Measurements from ENCODE around the gene PLCG1.

PLCG1 gene

DNA sequence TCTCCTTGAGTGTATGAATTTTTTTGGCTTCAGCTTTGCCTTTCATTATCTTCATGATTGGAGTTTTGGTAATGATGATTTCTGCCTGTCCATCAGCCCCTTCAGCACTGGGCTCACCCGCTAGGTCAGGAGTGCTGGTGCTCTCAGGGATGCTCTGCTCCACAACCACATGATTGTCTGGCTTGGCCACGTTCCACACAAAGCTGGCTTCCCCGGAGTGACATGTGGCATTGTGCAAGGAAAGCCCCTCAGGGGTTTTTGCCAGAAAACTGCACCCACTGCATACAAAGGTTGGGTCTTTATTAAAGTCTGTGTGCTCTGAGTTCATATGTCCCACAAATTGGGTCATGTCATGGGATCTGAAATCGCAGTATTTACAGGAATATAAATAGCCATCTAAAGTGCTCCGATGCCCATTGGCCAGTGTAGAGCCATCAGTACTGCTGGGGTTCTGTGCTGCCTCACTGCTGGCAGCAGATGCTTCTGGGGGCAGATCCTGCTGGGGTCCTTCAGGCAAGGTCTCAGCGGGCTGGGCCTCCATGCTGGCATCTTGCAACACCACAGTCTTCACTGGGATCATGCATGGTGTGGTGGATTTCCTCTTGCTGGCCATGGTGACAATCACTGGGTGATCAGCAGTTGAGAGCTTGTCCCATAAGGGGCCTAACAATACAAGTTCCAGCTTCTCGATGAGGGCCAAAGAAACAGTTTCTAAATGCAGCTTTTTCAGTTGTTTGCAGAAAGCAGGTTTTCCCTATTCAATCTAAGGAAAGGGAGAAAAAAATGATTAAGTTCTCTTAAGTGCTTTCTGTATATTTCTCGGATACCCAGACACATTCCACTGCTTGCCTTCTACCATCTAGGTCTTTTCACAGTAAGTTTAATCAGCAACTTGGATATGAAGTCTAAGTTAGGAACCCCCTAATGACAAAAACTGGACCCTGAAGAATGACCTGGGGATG, 67.2 kb downstream of the PLCG1 start:
- DNase-seq (ENCODE audit: low read depth, low spot score), result no peak

GRCh38 chr20:41205313-41205712, 68.0 kb downstream of the PLCG1 start:
- no peak for DNase-seq (ENCODE audit: low read depth, low spot score)

DNA sequence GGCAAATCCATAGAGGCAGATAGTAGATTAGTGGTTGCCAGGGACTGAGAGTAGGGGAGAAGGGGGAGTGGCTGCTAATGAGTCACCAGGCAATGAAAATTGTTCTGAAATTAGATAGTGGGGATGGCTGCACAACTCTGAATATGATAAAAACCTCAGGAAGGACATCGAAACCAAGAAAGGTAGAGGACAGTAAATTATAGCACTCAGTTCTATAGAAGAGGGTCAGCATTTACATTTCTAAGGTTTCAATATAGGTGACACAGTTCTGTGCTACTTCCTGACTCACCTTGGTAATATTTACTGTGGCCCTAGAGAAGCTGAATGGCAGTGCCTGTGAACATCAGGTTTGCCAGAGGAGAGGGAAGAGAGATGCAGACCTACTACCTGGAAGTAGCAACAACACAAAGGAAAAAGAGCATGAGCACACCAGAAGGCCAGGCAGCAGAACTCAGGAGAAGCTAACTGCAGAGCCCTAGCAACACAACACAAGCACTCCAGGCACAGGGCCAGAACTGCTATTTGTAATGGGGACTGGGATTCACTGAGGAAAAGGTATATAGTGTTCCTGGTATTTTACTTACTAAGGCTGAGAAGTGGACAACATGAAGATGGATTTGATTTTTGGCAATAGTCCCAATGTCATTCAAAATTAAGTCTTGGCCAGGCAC, 75.9 kb downstream of the PLCG1 start:
- no peak for DNase-seq (ENCODE audit: low read depth, low spot score)

- DNase-seq (ENCODE audit: low read depth, low spot score), result no peak
Measured at GRCh38 chr20:41214202-41214601, 76.9 kb downstream of the PLCG1 start.

- DNase-seq (ENCODE audit: low read depth, low spot score), result no peak
Measured at GRCh38 chr20:41214666-41215065, 77.3 kb downstream of the PLCG1 start.

- DNase-seq (ENCODE audit: low read depth, low spot score), result no peak
Measured at GRCh38 chr20:41217422-41217821, 80.1 kb downstream of the PLCG1 start.

GRCh38 chr20:41218466-41218865, 81.1 kb downstream of the PLCG1 start:
- no peak for DNase-seq (ENCODE audit: low read depth, low spot score)

GRCh38 chr20:41219824-41220223, 82.5 kb downstream of the PLCG1 start:
- DNase-seq (ENCODE audit: low read depth, low spot score), result no peak

DNA sequence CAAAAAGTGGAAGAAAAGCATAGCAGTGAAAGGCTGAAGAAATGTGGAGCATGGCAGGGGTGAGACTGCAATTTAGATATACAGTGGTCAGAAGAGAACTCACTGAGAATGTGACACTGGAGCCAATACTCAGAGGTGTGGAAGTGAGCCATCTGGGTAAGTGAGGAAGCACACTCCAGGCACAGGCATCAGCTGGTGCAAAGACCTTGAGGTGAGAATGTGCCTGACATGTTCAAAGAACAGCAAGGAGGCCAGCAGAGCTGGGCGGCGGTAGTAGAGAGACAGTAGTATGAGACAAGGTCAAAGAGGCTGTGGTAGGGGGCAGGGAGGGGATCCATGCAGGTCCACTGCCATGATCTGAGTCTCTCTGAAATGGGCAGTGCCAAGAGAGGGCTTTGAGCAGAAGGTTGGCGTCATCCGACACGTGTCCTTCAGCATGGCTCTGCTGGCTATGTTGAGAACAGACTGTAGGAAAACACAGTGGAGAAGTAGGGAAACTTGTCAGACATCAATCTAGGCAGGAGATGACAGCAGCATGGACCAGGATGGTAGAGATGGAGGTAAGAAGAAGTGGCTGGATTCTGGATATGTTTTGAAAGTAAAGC, 84.4 kb downstream of the PLCG1 start:
- no peak for DNase-seq (ENCODE audit: low read depth, low spot score)

- no peak for DNase-seq (ENCODE audit: low read depth, low spot score)
Measured at GRCh38 chr20:41222296-41222695, 85.0 kb downstream of the PLCG1 start.

DNA sequence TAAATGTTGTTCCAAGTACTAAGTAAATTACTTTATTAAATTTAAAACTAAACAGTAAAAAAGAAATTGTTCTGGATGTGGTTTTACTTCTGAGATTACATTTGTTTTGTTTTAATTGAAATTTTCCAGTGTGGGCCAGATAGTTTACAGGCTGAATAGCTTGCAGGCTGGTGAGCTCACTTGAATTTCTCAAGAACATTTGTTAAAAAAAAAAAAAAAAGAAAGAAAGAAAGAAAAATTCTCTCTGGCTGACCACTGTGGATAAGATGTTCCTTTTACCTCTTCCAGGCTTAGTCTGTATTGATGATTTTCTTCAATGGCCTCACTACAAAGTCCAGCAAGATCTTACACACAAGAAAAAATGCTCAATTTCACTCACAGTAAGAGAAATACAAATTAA, 85.4 kb downstream of the PLCG1 start:
- no peak for DNase-seq (ENCODE audit: low read depth, low spot score)

DNA sequence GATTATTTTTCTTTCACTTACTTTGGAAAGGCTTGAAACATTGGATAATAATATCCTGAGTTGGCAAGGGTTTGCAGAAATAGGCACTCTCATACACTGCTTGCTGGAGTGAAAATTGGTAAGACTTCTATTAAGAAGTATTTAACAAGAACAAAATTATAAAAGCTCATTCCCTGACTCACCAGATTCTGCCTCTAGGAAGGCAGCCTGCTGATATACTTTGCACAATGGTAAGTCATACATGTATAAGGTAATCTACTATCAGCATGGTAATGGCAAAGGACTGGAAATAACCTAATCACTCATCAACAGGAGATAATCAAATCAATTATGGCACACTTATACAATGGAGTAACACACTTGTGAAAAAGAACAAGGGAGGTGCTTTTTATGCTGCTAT, 85.8 kb downstream of the PLCG1 start:
- no peak for DNase-seq (ENCODE audit: low read depth, low spot score)

DNA sequence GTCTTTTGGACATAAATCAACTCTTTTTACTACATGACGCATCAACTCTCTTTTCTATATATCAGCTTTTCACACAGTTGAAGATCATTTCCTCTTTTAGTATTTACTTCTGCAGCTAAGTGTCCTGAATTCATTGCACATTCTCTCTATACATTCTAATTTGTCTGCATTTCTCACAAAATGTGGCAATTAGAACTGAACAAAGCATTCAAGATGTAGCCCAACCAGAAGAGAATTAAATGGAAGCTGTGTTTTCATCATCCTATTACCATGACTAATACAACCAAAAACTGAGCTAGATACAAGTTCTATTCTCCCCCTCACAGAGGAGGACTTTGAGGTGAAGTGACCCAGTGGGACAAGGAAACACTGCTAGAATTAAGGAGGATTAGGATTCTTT, 86.9 kb downstream of the PLCG1 start:
- no peak for DNase-seq (ENCODE audit: low read depth, low spot score)

- no peak for DNase-seq (ENCODE audit: low read depth, low spot score)
Measured at GRCh38 chr20:41225091-41225490, 87.7 kb downstream of the PLCG1 start.

- DNase-seq (ENCODE audit: low read depth, low spot score), result no peak
Measured at GRCh38 chr20:41226426-41226825, 89.1 kb downstream of the PLCG1 start.

Measured in brain pericyte (primary cell).